ENCODE data around the gene TRPM4. TPM values are rescaled to one million over a fixed set of nuclear protein-coding genes. Genes with fewer than 3 reads are reported as not detected.
"Not testable (repeated sequence)": the region's sequence is repeated elsewhere in the genome, so short reads cannot be mapped to it uniquely, and the experiment has no call there.

TRPM4 gene
- total RNA-seq, 3 donors from 2014 or later, result 13.1 to 34.0 (median 24.3) TPM

DNA sequence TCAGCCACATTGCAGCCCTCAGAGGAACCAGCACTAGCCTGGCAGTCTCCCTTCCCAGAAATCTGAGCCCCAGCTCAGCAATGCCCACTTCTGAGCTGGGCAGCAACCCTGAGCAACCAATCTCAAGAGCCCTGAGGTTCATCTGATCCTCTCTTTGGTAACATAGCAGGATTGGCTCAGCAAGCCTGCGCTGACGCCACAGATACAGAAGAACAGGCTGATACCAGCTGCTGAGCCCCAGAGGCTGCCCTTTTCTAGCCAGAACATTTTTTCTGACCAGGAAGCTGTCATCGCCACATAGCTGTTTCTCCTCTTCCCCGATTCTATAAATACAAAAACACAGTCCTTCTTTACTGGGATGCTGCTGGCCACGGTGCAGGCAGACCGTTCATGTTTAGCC is 59.8 kb downstream of the TRPM4 start:
- Histone ChIP-seq H3K36me3 (no peaks in the 10 kb centered on the region), H3K4me1 (no peaks in the 10 kb centered on the region), H3K27me3 (no peaks in the 10 kb centered on the region), H3K4me3 (no peak overlapping the region), H3K9me3 (no peaks in the 10 kb centered on the region), H3K27ac (no peak overlapping the region)
- TF ChIP-seq POLR2AphosphoS5 (IDR thresholded peaks at IDR 0.05), result no peak
- TF ChIP-seq POLR2A (IDR thresholded peaks at IDR 0.05), result no peak
- TF ChIP-seq, protein P1, sequence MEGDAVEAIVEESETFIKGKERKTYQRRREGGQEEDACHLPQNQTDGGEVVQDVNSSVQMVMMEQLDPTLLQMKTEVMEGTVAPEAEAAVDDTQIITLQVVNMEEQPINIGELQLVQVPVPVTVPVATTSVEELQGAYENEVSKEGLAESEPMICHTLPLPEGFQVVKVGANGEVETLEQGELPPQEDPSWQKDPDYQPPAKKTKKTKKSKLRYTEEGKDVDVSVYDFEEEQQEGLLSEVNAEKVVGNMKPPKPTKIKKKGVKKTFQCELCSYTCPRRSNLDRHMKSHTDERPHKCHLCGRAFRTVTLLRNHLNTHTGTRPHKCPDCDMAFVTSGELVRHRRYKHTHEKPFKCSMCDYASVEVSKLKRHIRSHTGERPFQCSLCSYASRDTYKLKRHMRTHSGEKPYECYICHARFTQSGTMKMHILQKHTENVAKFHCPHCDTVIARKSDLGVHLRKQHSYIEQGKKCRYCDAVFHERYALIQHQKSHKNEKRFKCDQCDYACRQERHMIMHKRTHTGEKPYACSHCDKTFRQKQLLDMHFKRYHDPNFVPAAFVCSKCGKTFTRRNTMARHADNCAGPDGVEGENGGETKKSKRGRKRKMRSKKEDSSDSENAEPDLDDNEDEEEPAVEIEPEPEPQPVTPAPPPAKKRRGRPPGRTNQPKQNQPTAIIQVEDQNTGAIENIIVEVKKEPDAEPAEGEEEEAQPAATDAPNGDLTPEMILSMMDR (IDR thresholded peaks at IDR 0.05), result no peak
- intact Hi-C loops (cut with DNase I; ENCODE audit: low total_unique reads), result no loop called here
- DNase-seq (ENCODE audit: low spot score in 2 of 2), result no peak

DNA sequence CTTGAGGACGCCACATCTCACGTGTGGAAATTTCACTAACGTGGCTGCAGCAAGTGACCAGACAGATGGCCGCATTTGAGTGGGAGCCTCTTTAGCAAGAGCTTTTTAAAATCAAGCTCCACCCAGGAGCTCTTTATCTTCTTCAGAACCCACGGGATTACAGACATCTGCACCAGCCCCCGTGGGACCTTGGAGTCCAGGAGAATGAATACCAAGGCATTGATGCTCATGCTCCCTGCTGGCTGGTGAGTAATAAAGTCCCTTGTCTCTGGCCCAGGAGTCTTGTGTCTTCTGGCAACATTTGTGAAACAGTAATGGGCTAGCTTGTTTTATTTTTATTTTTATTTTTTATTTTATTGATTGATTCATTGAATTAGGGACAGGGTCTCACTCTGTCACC is 64.4 kb downstream of the TRPM4 start:
- Histone ChIP-seq H3K27me3 (no peaks in the 10 kb centered on the region), H3K4me1 (no peaks in the 10 kb centered on the region), H3K4me3 (no peak overlapping the region), H3K9me3 (no peaks in the 10 kb centered on the region), H3K27ac (no peak overlapping the region), H3K36me3 (no peaks in the 10 kb centered on the region)
- DNase-seq (ENCODE audit: low spot score in 2 of 2), result no peak
- intact Hi-C loops (cut with DNase I; ENCODE audit: low total_unique reads), result no loop called here
- TF ChIP-seq POLR2AphosphoS5 (IDR thresholded peaks at IDR 0.05), result no peak
- no peak for TF ChIP-seq POLR2A (IDR thresholded peaks at IDR 0.05)
- TF ChIP-seq, protein P1 (IDR thresholded peaks at IDR 0.05), result no peak

DNA sequence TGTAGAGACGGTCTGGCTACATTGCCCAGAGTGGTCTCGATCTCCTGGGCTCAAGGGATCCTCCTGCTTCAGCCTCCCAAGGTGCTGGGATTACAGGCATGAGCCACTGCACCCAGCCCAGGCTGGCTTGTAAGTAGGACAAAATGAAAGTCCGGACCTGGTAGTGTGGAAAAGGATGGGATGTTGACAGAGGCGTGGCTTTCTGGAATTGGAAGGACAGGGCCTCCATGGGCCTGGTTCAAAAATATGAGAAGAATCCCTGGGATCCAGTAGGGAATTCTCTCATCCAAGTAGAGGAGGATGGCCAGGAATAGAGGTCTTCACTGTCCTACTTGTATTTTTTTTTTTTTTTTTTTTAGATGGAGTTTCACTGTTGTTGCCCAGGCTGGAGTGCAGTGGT is 64.9 kb downstream of the TRPM4 start:
- Histone ChIP-seq H3K9me3 (no peaks in the 10 kb centered on the region), H3K4me3 (no peak overlapping the region), H3K27ac (no peak overlapping the region), H3K27me3 (no peaks in the 10 kb centered on the region), H3K36me3 (no peaks in the 10 kb centered on the region), H3K4me1 (no peaks in the 10 kb centered on the region)
- no peak for DNase-seq (ENCODE audit: low spot score in 2 of 2)
- TF ChIP-seq POLR2A (IDR thresholded peaks at IDR 0.05) (no peak), POLR2AphosphoS5 (IDR thresholded peaks at IDR 0.05) (no peak)
- TF ChIP-seq, protein P1 (IDR thresholded peaks at IDR 0.05), result no peak
- intact Hi-C loops (cut with DNase I; ENCODE audit: low total_unique reads), result no loop called here

DNA sequence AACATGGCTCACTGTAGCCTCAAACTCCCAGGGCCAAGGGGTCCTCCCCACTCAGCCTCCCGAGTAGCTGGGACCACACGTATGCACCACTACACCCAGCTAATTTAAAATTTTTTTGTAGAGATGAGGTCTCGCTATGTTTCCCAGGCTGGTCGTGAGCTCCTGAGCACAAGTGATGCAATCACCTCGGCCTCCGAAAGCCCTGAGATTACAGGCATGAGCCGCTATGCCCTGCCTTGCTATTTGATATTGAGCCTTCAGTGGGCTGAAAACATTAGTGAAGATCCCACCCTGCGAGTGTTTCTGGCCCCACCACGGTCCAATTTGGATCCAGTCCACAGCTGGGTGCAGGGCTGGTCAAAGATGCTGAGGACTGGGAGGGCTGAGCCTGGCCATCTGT is 65.9 kb downstream of the TRPM4 start:
- Histone ChIP-seq H3K36me3 (no peaks in the 10 kb centered on the region), H3K4me1 (no peaks in the 10 kb centered on the region), H3K27ac (no peak overlapping the region), H3K4me3 (no peak overlapping the region), H3K9me3 (no peaks in the 10 kb centered on the region), H3K27me3 (no peaks in the 10 kb centered on the region)
- no peak for DNase-seq (ENCODE audit: low spot score in 2 of 2)
- TF ChIP-seq POLR2A (IDR thresholded peaks at IDR 0.05), result no peak
- no peak for TF ChIP-seq POLR2AphosphoS5 (IDR thresholded peaks at IDR 0.05)
- TF ChIP-seq, protein P1 (IDR thresholded peaks at IDR 0.05), result no peak
- intact Hi-C loops (cut with DNase I; ENCODE audit: low total_unique reads), result no loop called here

DNA sequence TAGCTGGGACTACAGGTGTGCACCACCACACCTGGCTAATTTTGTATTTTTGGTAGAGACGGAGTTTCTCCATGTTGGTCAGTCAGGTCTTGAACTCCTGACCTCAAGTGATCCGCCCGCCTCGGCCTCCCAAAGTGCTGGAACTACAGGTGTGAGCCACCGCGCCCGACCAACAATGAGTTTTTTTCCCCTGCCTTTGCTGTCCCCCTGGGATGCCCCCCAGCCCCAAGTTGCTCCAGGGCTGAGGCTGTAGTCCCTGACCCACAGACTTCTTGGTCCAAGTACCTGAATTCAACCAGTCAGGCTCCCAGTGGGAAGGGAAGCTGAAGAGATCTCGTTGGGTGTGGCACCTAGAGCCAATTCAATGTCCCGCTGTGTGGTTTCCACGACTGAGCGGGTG is 66.8 kb downstream of the TRPM4 start:
- intact Hi-C loops (cut with DNase I; ENCODE audit: low total_unique reads); DNase-seq (ENCODE audit: low spot score in 2 of 2); H3K9me3 ChIP-seq: not testable (repeated sequence)

DNA sequence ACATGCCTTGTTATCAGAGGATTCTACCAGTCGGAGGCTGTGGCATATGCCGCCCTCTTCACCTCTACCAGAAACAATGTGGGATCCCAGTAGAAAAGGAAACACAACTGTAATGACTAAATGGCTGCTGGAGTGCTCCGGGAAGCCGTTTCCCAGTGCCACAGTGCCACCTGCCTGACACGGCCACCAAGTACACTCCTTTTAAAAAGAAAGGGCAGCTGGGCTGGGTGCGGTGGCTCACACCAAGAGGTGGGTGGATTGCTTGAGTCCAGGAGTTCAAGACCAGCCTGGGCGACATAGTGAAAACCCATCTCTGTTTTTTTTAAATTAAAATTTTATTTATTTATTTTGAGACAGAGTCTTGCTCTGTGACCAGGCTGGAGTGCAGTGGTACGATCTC is 67.3 kb downstream of the TRPM4 start:
- no peak overlapping the region for H3K27ac ChIP-seq
- H3K4me3 ChIP-seq, result no peak overlapping the region
- intact Hi-C loops (cut with DNase I; ENCODE audit: low total_unique reads), result no loop called here
- no peak for DNase-seq (ENCODE audit: low spot score in 2 of 2)
- no peaks in the 10 kb centered on the region for H3K9me3 ChIP-seq
- TF ChIP-seq POLR2A (IDR thresholded peaks at IDR 0.05) (no peak), POLR2AphosphoS5 (IDR thresholded peaks at IDR 0.05) (no peak)
- TF ChIP-seq, protein P1 (IDR thresholded peaks at IDR 0.05), result peak in 1 of 3 donors; percentile 36
- H3K27me3 ChIP-seq, result no peaks in the 10 kb centered on the region
- H3K4me1 ChIP-seq, result no peaks in the 10 kb centered on the region
- H3K36me3 ChIP-seq, result no peaks in the 10 kb centered on the region

More for the DNA sequence above, 66.8 kb downstream of the TRPM4 start:
- H3K4me3 ChIP-seq, H3K27me3 ChIP-seq, H3K36me3 ChIP-seq, H3K27ac ChIP-seq, H3K4me1 ChIP-seq: not testable (repeated sequence)
